ENCODE data around the gene ZNF519. TPM values are rescaled to one million over a fixed set of nuclear protein-coding genes. Genes with fewer than 3 reads are reported as not detected.
"Not testable (repeated sequence)": the region's sequence is repeated elsewhere in the genome, so short reads cannot be mapped to it uniquely, and the experiment has no call there.

ZNF519 gene
- total RNA-seq, result 13.2 TPM

GRCh38 chr18:14132271-14132700 lies at the start of gene ZNF519:
Gene ZNF519, minus strand, starts transcription at chr18:14132435. Its CDS starts 158 bp downstream, at chr18:14132277.
- peak; percentile 95 for DNase-seq (ENCODE audit: low spot score)

GRCh38 chr18:14179306-14179705 lies 47.1 kb upstream of the ZNF519 start:
- DNase-seq (ENCODE audit: low spot score), result no peak

- peak; percentile 78 for DNase-seq (ENCODE audit: low spot score)
These were observed 46.3 kb upstream of the ZNF519 start for GRCh38 chr18:14178321-14179196.

- not testable (repeated sequence) for DNase-seq (ENCODE audit: low spot score)
These were observed 45.5 kb upstream of the ZNF519 start for GRCh38 chr18:14177540-14178320.

GRCh38 chr18:14175404-14175803 lies 43.2 kb upstream of the ZNF519 start:
- DNase-seq (ENCODE audit: low spot score), result not testable (repeated sequence)

- no peak for DNase-seq (ENCODE audit: low spot score)
These were observed 42.5 kb upstream of the ZNF519 start for GRCh38 chr18:14174706-14175085.

- DNase-seq (ENCODE audit: low spot score), result not testable (repeated sequence)
These were observed 41.9 kb upstream of the ZNF519 start for GRCh38 chr18:14174002-14174705.

- DNase-seq (ENCODE audit: low spot score), result not testable (repeated sequence)
These were observed 41.1 kb upstream of the ZNF519 start for GRCh38 chr18:14173116-14173951.

- not testable (repeated sequence) for DNase-seq (ENCODE audit: low spot score)
These were observed 40.2 kb upstream of the ZNF519 start for GRCh38 chr18:14172142-14173115.

- DNase-seq (ENCODE audit: low spot score), result not testable (repeated sequence)
These were observed 39.3 kb upstream of the ZNF519 start for GRCh38 chr18:14171301-14172141.

- not testable (repeated sequence) for DNase-seq (ENCODE audit: low spot score)
These were observed 38.3 kb upstream of the ZNF519 start for GRCh38 chr18:14170367-14171036.

GRCh38 chr18:14162915-14163314 lies 30.7 kb upstream of the ZNF519 start:
- DNase-seq (ENCODE audit: low spot score), result not testable (repeated sequence)

- not testable (repeated sequence) for DNase-seq (ENCODE audit: low spot score)
These were observed 19.4 kb upstream of the ZNF519 start for GRCh38 chr18:14151564-14152113.

- DNase-seq (ENCODE audit: low spot score), result not testable (repeated sequence)
These were observed 18.5 kb upstream of the ZNF519 start for GRCh38 chr18:14150766-14151165.

- not testable (repeated sequence) for DNase-seq (ENCODE audit: low spot score)
These were observed 17.7 kb upstream of the ZNF519 start for GRCh38 chr18:14149916-14150420.

GRCh38 chr18:14149121-14149850 lies 17.1 kb upstream of the ZNF519 start:
- DNase-seq (ENCODE audit: low spot score), result not testable (repeated sequence)
